RWPE2 (cell line): ENCODE results near the gene SLC35F3.

Experiments
- ATAC-seq: fragments of 200-7000 bp; cut with Tn5 transposase; 3 replicates; pipeline ENCODE4 v1.9.1; 2021; ENCODE audit warnings: low read depth
- DNase-seq: peaks from one replicate; pipeline ENCODE4 v3.0.0-alpha.2; 2020; ENCODE audit warnings: low spot score
- H3K27ac ChIP-seq: fragments of 450-650 bp; 2 replicates; pipeline ENCODE4 v1.5.1; 2017; ENCODE audit warnings: mild to moderate bottlenecking; ENCODE audit not compliant: poor library complexity, severe bottlenecking
- H3K27me3 ChIP-seq: fragments of 250-450 bp; sonication (Bioruptor Pico); 2 replicates; pipeline ENCODE4 v1.5.1; 2021; ENCODE audit warnings: mild to moderate bottlenecking, moderate library complexity; ENCODE audit not compliant: insufficient read depth, poor library complexity, severe bottlenecking
- H3K36me3 ChIP-seq: fragments of 250-450 bp; sonication (Bioruptor Pico); 2 replicates; pipeline ENCODE4 v1.5.1; 2020; ENCODE audit warnings: low read depth, mild to moderate bottlenecking, moderate library complexity
- H3K4me1 ChIP-seq: fragments of 250-450 bp; sonication (Bioruptor Pico); 2 replicates; pipeline ENCODE4 v1.5.1; 2021; ENCODE audit warnings: mild to moderate bottlenecking, moderate library complexity; ENCODE audit not compliant: insufficient read depth, poor library complexity, severe bottlenecking
- H3K4me3 ChIP-seq: fragments of 250-450 bp; sonication (Bioruptor Pico); 2 replicates; pipeline ENCODE4 v1.5.1; 2021; ENCODE audit warnings: mild to moderate bottlenecking, moderate library complexity; ENCODE audit not compliant: severe bottlenecking
- H3K9me3 ChIP-seq: fragments of 250-450 bp; sonication (Bioruptor Pico); 2 replicates; pipeline ENCODE4 v1.5.1; 2021; ENCODE audit warnings: mild to moderate bottlenecking, moderate library complexity; ENCODE audit not compliant: severe bottlenecking
- TF ChIP-seq, protein P1 (sequence below): fragments of 450-650 bp; IDR thresholded peaks from one replicate; pipeline ENCODE4 v1.5.1; 2017; ENCODE audit warnings: mild to moderate bottlenecking, moderate library complexity; ENCODE audit not compliant: poor library complexity, severe bottlenecking

The SLC35F3 gene

DNA sequence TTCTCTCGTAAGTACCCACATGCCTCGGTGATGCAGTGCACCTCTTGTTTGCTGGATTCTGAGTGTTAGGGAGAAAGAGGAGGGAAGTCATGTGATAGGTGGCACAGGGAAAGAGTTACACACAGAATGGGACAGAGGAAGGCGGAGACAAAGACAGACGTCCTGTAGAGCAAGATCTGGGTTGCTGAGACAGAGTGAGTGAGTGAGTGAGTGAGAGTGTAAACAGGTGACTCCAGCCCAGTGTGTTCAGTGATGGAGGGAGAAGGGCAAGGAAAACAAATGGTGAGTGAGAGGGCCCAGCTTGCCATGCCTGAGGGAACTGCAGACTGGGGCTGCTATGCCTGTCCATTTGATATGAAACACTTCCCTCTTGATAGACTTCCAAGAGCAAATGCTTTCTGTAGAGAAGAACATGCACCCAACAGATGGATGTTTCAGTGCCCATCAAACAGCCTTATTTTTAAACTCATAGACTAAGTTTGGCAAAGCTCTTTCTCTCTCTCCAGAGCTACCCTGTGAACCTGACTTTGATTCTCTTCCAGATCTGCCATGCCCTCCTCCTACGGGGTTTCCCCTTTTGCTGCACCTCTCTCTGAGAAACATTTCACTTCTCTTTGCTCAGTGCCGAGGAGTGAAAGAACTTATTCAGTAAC is 258.9 kb downstream of the SLC35F3 start:
- TF ChIP-seq, protein P1, sequence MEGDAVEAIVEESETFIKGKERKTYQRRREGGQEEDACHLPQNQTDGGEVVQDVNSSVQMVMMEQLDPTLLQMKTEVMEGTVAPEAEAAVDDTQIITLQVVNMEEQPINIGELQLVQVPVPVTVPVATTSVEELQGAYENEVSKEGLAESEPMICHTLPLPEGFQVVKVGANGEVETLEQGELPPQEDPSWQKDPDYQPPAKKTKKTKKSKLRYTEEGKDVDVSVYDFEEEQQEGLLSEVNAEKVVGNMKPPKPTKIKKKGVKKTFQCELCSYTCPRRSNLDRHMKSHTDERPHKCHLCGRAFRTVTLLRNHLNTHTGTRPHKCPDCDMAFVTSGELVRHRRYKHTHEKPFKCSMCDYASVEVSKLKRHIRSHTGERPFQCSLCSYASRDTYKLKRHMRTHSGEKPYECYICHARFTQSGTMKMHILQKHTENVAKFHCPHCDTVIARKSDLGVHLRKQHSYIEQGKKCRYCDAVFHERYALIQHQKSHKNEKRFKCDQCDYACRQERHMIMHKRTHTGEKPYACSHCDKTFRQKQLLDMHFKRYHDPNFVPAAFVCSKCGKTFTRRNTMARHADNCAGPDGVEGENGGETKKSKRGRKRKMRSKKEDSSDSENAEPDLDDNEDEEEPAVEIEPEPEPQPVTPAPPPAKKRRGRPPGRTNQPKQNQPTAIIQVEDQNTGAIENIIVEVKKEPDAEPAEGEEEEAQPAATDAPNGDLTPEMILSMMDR: no peak
- H3K27ac ChIP-seq: no peak overlapping the region

DNA sequence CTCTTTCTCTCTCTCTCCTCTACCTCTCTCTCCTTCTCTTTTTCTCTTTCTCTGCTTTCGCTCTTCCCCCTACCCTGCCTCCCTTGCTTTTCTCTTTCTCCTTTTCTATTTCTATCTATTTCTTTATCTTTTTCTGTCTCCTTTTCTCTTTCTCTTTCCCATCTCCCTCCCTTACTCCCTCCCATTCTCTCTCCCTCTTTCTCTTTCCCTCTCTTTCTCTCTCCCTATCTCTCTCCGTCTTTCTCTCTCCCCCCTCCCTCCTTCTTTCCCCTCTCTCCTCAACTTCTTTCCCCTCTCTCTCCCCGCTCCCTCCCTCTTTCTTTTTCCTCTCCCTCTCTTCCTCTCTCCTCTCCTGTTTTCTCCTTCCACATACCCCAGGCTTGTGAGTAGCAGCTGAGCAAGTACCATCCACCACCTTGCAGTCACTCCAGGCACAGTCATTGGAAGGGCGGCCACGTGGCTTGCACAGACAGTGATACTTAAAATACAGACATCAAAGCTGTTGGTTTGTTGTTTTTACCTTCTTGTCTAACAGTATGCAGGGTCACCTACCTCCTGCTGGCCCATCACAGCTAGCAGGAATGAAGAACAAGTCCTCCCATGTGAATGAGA is 259.7 kb downstream of the SLC35F3 start:
- H3K4me3 ChIP-seq: no peak overlapping the region
- H3K9me3 ChIP-seq: no peaks in the 10 kb centered on the region
- ATAC-seq (no peak), DNase-seq (no peak)
- no peaks in the 10 kb centered on the region for H3K36me3 ChIP-seq
- H3K27me3 ChIP-seq: no peaks in the 10 kb centered on the region
- TF ChIP-seq, protein P1: no peak
- no peak overlapping the region for H3K27ac ChIP-seq
- H3K4me1 ChIP-seq: no peaks in the 10 kb centered on the region

More for the DNA sequence above, 258.9 kb downstream of the SLC35F3 start:
- DNase-seq (no peak), ATAC-seq (no peak)
- no peaks in the 10 kb centered on the region for H3K36me3 ChIP-seq
- no peaks in the 10 kb centered on the region for H3K9me3 ChIP-seq
- no peak overlapping the region for H3K4me3 ChIP-seq
- H3K27me3 ChIP-seq: no peaks in the 10 kb centered on the region
- no peaks in the 10 kb centered on the region for H3K4me1 ChIP-seq

DNA sequence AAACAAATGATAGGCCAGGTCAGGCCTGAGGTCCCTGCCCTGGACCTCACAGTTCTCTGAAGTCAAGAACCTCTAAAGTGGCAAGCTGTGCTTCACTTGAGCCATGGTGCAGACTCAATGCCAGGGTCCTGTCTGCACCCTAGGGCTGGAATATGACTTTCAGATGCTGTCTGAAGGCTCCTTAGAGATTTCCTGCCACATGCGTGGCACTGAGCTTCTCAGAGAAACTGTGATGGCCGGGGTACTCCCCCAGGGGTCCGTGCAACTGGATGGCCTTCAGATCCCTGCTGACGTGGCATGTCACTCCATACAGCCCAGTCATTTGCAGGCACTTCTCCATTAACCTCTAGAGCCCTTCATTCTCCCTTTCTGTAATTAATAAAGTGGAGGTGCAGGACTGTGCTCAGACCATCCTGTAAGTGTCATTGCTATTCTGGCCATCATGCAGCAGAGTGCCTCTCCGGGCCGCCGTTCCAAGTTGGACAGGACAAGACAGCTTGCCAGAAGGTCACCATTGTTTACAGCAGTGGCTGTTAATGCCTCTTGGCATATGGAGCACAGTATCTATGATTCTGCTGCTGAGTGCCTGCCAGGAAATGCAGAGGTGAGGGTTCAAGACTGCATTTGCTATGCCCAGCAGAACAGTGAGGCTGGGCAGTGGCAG is 263.7 kb downstream of the SLC35F3 start:
- no peak for ATAC-seq
- Histone ChIP-seq H3K36me3 (no peaks in the 10 kb centered on the region), H3K9me3 (no peaks in the 10 kb centered on the region), H3K4me1 (no peaks in the 10 kb centered on the region), H3K27me3 (no peaks in the 10 kb centered on the region), H3K27ac (no peak overlapping the region), H3K4me3 (no peak overlapping the region)
- DNase-seq: no peak
- TF ChIP-seq, protein P1: no peak

DNA sequence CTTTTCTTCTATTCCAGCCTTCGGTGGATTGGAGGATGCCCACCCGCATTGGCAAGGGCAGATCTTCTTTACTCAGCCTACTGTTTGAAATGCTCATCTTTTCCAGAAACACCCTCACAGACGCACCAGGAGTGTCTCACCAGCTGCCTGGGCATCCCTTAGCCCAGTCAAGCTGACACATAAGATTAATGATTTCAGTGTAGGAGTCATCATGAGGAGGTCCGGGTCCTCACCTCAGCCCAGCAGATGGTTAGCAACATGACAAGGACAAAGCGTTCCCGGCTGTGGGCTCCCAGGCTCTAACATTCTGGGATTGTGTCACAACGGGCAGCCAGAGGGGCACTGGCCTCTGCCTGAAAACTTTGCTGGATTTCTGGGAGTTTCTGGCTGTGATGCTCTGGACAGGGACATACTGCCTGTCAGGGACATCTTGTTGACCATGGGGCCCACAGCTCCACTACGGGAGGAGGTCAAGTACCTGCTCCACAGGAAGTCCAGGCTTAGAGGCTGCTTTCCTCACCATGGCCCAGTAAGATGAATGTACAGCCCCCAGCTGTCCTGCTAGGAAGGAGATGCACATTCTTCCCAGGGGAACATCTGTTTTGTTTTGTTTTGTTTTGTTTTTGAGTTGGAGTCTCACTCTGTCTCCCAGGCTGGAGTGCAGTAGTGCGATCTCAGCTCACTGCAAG is 264.8 kb downstream of the SLC35F3 start:
- H3K27ac ChIP-seq: no peak overlapping the region
- no peaks in the 10 kb centered on the region for H3K27me3 ChIP-seq
- no peak for ATAC-seq
- H3K4me3 ChIP-seq: no peak overlapping the region
- no peaks in the 10 kb centered on the region for H3K36me3 ChIP-seq
- DNase-seq: no peak
- H3K4me1 ChIP-seq: no peaks in the 10 kb centered on the region
- no peaks in the 10 kb centered on the region for H3K9me3 ChIP-seq
- TF ChIP-seq, protein P1: no peak
